ENCODE results near the gene CAPN13. TPM values are rescaled to one million over a fixed set of nuclear protein-coding genes. Genes with fewer than 3 reads are reported as not detected.

Gene CAPN13
- total and polyA plus RNA-seq, 4 donors = 0.13 to 0.42 TPM; not detected in 2

DNA sequence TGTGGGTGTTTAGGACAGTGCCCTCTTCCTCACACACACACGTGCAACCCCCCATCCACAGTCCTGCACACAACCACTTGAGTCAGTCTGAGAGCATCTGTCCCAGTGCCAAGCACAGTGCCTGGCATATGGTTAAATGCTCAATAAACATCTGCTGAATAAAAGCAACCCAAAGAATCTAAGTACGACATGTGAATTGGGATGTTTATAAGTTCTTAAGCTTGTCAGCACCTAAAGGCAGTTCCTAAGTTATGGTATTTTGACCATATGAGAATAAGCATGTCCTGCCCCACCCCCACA lies 37.8 kb downstream of the CAPN13 start (continued):
- TF ChIP-seq, protein P1, sequence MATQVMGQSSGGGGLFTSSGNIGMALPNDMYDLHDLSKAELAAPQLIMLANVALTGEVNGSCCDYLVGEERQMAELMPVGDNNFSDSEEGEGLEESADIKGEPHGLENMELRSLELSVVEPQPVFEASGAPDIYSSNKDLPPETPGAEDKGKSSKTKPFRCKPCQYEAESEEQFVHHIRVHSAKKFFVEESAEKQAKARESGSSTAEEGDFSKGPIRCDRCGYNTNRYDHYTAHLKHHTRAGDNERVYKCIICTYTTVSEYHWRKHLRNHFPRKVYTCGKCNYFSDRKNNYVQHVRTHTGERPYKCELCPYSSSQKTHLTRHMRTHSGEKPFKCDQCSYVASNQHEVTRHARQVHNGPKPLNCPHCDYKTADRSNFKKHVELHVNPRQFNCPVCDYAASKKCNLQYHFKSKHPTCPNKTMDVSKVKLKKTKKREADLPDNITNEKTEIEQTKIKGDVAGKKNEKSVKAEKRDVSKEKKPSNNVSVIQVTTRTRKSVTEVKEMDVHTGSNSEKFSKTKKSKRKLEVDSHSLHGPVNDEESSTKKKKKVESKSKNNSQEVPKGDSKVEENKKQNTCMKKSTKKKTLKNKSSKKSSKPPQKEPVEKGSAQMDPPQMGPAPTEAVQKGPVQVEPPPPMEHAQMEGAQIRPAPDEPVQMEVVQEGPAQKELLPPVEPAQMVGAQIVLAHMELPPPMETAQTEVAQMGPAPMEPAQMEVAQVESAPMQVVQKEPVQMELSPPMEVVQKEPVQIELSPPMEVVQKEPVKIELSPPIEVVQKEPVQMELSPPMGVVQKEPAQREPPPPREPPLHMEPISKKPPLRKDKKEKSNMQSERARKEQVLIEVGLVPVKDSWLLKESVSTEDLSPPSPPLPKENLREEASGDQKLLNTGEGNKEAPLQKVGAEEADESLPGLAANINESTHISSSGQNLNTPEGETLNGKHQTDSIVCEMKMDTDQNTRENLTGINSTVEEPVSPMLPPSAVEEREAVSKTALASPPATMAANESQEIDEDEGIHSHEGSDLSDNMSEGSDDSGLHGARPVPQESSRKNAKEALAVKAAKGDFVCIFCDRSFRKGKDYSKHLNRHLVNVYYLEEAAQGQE (IDR thresholded peaks at IDR 0.05) = no peak
- no peak for TF ChIP-seq NR2F2 (IDR thresholded peaks at IDR 0.05)
- no peak for TF ChIP-seq HNF4A (conservative IDR thresholded peaks at IDR 0.05)
- TF ChIP-seq FOXA1 (IDR thresholded peaks at IDR 0.05) = no peak

- no peaks in the 10 kb centered on the region for H3K27me3 ChIP-seq (ENCODE audit: control insufficient read depth in 4 of 4, insufficient read depth in 4 of 4, low read length in 3 of 4)
- 83% methylated on average over 9 of the region's 9 CpGs for WGBS
- no peak for TF ChIP-seq RXRA (IDR thresholded peaks at IDR 0.05)
- TF ChIP-seq, protein P2, sequence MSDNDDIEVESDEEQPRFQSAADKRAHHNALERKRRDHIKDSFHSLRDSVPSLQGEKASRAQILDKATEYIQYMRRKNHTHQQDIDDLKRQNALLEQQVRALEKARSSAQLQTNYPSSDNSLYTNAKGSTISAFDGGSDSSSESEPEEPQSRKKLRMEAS (IDR thresholded peaks at IDR 0.05) = no peak
- TF ChIP-seq, protein P3, sequence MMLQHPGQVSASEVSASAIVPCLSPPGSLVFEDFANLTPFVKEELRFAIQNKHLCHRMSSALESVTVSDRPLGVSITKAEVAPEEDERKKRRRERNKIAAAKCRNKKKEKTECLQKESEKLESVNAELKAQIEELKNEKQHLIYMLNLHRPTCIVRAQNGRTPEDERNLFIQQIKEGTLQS (IDR thresholded peaks at IDR 0.05) = no peak
- no peak for TF ChIP-seq FOXA1 (IDR thresholded peaks at IDR 0.05)
- no peak for TF ChIP-seq EGR1 (IDR thresholded peaks at IDR 0.05; ENCODE audit: low read depth in 2 of 2)
- no peak for TF ChIP-seq TAF1 (conservative IDR thresholded peaks at IDR 0.05)
- TF ChIP-seq HNF4G (IDR thresholded peaks at IDR 0.05) = no peak
- TF ChIP-seq HNF4A (conservative IDR thresholded peaks at IDR 0.05) = no peak
- no peak for TF ChIP-seq YY1 (IDR thresholded peaks at IDR 0.05)
- TF ChIP-seq ZBTB33 (IDR thresholded peaks at IDR 0.05) = no peak
- no peak for TF ChIP-seq FOXA2 (IDR thresholded peaks at IDR 0.05)
- no peak for TF ChIP-seq JUND (IDR thresholded peaks at IDR 0.05)
- no peak for TF ChIP-seq NR2F2 (IDR thresholded peaks at IDR 0.05)
- TF ChIP-seq, protein P4, sequence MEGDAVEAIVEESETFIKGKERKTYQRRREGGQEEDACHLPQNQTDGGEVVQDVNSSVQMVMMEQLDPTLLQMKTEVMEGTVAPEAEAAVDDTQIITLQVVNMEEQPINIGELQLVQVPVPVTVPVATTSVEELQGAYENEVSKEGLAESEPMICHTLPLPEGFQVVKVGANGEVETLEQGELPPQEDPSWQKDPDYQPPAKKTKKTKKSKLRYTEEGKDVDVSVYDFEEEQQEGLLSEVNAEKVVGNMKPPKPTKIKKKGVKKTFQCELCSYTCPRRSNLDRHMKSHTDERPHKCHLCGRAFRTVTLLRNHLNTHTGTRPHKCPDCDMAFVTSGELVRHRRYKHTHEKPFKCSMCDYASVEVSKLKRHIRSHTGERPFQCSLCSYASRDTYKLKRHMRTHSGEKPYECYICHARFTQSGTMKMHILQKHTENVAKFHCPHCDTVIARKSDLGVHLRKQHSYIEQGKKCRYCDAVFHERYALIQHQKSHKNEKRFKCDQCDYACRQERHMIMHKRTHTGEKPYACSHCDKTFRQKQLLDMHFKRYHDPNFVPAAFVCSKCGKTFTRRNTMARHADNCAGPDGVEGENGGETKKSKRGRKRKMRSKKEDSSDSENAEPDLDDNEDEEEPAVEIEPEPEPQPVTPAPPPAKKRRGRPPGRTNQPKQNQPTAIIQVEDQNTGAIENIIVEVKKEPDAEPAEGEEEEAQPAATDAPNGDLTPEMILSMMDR (IDR thresholded peaks at IDR 0.05; ENCODE audit: low read depth, low read length, missing input control) = no peak
- TF ChIP-seq SP1 (IDR thresholded peaks at IDR 0.05) = no peak
- TF ChIP-seq RAD21 (IDR thresholded peaks at IDR 0.05) = no peak
- TF ChIP-seq GABPA (IDR thresholded peaks at IDR 0.05 in 1 of 2, conservative IDR thresholded peaks at IDR 0.05 in 1 of 2) = no peak
- H3K9ac ChIP-seq (ENCODE audit: low read depth in 1 of 2, low read length in 2 of 2) = no peak overlapping the region
- H3K9me3 ChIP-seq (ENCODE audit: control insufficient read depth in 4 of 4, low read length in 3 of 4) = no peaks in the 10 kb centered on the region
- no peak overlapping the region for H3K27ac ChIP-seq (ENCODE audit: low read depth in 1 of 2, low read length in 2 of 2)
- peak; percentile 16 for DNase-seq (ENCODE audit: low spot score)
- H3K4me1 ChIP-seq (ENCODE audit: control insufficient read depth in 4 of 4, insufficient read depth in 4 of 4, low read length in 3 of 4) = no peaks in the 10 kb centered on the region
- no peaks in the 10 kb centered on the region for H3K36me3 ChIP-seq (ENCODE audit: control insufficient read depth in 4 of 4, insufficient read depth in 3 of 4, low read depth in 1 of 4, low read length in 3 of 4)
- no peak overlapping the region for H3K4me3 ChIP-seq (ENCODE audit: low read depth in 1 of 3, low read length in 3 of 3)
Measured at GRCh38 chr2:30768708-30769480, 38.4 kb downstream of the CAPN13 start.
